Measurements from ENCODE around the gene OR7G3.

Gene OR7G3

DNA sequence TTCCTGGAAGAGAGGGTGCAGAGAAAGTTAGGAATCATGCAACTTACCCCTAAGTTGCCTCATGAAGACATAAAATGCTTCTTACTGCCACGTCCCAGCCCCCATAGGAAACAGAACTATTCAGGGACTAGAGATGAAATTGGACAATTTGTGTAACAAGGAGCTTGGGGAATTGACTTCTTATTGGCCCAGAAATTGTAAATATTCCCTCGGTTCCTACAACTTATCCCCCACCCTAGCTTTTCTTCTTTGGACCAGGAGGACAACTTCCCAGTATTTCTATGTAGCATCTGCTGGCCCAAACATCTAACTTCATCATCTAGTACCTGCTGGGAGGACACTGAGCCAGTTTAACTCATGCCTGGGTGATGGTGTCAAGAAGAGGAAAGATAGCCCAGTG, 40.0 kb downstream of the OR7G3 start, which contains the start of gene OR1M1:
TSS of gene OR1M1 (plus strand) at position 301 of the 400 bp plus-strand sequence. CDS start 6,184 bp downstream, outside the sequence.
- no peak for DNase-seq

GRCh38 chr19:9078651-9079050, 48.1 kb downstream of the OR7G3 start:
- no peak for DNase-seq

GRCh38 chr19:9076901-9077300, 49.8 kb downstream of the OR7G3 start:
- no peak for DNase-seq

All from midbrain (tissue), 1 donor.